Activated naive CD4-positive, alpha-beta T cell treated with anti-CD3 and anti-CD28 coated beads, Interleukin-2, amount 50 U/mL, for 16 hours (primary cell): ENCODE results near the gene TSHZ1.

ENCODE experiments used
- DNase-seq: peaks from one replicate; pipeline ENCODE4 v3.0.0-alpha.2; 2020

TSHZ1 gene

GRCh38 chr18:75210274-75211001 lies at the start of gene TSHZ1:
Gene TSHZ1, plus strand, starts transcription at chr18:75210797. Its CDS starts 1,080 bp downstream, at chr18:75211877.
- DNase-seq, result peak; percentile 49

- no peak for DNase-seq
Observed at GRCh38 chr18:75161256-75162028, 49.2 kb upstream of the TSHZ1 start.

GRCh38 chr18:75162467-75162866 lies 48.1 kb upstream of the TSHZ1 start:
- DNase-seq, result no peak

- DNase-seq, result no peak
Observed at GRCh38 chr18:75162978-75163377, 47.6 kb upstream of the TSHZ1 start.

- DNase-seq, result no peak
Observed at GRCh38 chr18:75163736-75164135, 46.9 kb upstream of the TSHZ1 start.

- no peak for DNase-seq
Observed at GRCh38 chr18:75164479-75164878, 46.1 kb upstream of the TSHZ1 start.

GRCh38 chr18:75165926-75166325 lies 44.7 kb upstream of the TSHZ1 start:
- no peak for DNase-seq

GRCh38 chr18:75167137-75167536 lies 43.5 kb upstream of the TSHZ1 start:
- no peak for DNase-seq

- no peak for DNase-seq
Observed at GRCh38 chr18:75167759-75168618, 42.6 kb upstream of the TSHZ1 start.

- DNase-seq, result no peak
Observed at GRCh38 chr18:75168619-75169018, 42.0 kb upstream of the TSHZ1 start.

GRCh38 chr18:75169411-75169810 lies 41.2 kb upstream of the TSHZ1 start:
- DNase-seq, result no peak

GRCh38 chr18:75170022-75170789 lies 40.4 kb upstream of the TSHZ1 start:
- no peak for DNase-seq

GRCh38 chr18:75170916-75171315 lies 39.7 kb upstream of the TSHZ1 start:
- DNase-seq, result no peak

- DNase-seq, result no peak
Observed at GRCh38 chr18:75172299-75173124, 38.1 kb upstream of the TSHZ1 start.

- no peak for DNase-seq
Observed at GRCh38 chr18:75173125-75173432, 37.5 kb upstream of the TSHZ1 start.

- DNase-seq, result no peak
Observed at GRCh38 chr18:75173738-75174137, 36.9 kb upstream of the TSHZ1 start.

GRCh38 chr18:75176849-75177248 lies 33.7 kb upstream of the TSHZ1 start:
- no peak for DNase-seq

GRCh38 chr18:75178376-75178775 lies 32.2 kb upstream of the TSHZ1 start:
- DNase-seq, result no peak

- DNase-seq, result no peak
Observed at GRCh38 chr18:75179819-75180600, 30.6 kb upstream of the TSHZ1 start.

GRCh38 chr18:75183524-75183923 lies 27.1 kb upstream of the TSHZ1 start:
- DNase-seq, result no peak

GRCh38 chr18:75183973-75184493 lies 26.6 kb upstream of the TSHZ1 start:
- DNase-seq, result no peak
